Measurements from ENCODE around the gene ITGB1BP1.
"Not testable (repeated sequence)": the region's sequence is repeated elsewhere in the genome, so short reads cannot be mapped to it uniquely, and the experiment has no call there.

The ITGB1BP1 gene

GRCh38 chr2:9400268-9401058 is 22.9 kb downstream of the ITGB1BP1 start:
- Histone ChIP-seq H2AFZ (no peak overlapping the region), H3K4me2 (ENCODE audit: low read length) (no peak overlapping the region), H3K4me1 (no peaks in the 10 kb centered on the region), H3K36me3 (ENCODE audit: control insufficient read depth, insufficient read depth, low read length) (no peaks in the 10 kb centered on the region), H3K9me3 (ENCODE audit: control insufficient read depth, low read length) (no peaks in the 10 kb centered on the region), H3K9ac (no peak overlapping the region), H3K27ac (no peak overlapping the region), H3K4me3 (ENCODE audit: low read depth, low read length) (no peak overlapping the region), H3K79me2 (no peaks in the 10 kb centered on the region), H3K27me3 (ENCODE audit: control insufficient read depth, insufficient read depth, low read length) (no peaks in the 10 kb centered on the region)
- no peak for TF ChIP-seq CTCF (IDR thresholded peaks at IDR 0.05)

GRCh38 chr2:9398881-9399780 is 24.2 kb downstream of the ITGB1BP1 start:
- H2AFZ ChIP-seq: no peak overlapping the region
- no peaks in the 10 kb centered on the region for H3K79me2 ChIP-seq
- H3K27ac ChIP-seq: no peak overlapping the region
- no peak for TF ChIP-seq CTCF (IDR thresholded peaks at IDR 0.05)
- H3K4me1 ChIP-seq: no peaks in the 10 kb centered on the region
- no peak overlapping the region for H3K4me2 ChIP-seq (ENCODE audit: low read length)
- no peak overlapping the region for H3K9ac ChIP-seq
- no peaks in the 10 kb centered on the region for H3K9me3 ChIP-seq (ENCODE audit: control insufficient read depth, low read length)
- no peak overlapping the region for H3K4me3 ChIP-seq (ENCODE audit: low read depth, low read length)
- H3K27me3 ChIP-seq (ENCODE audit: control insufficient read depth, insufficient read depth, low read length): no peaks in the 10 kb centered on the region
- no peaks in the 10 kb centered on the region for H3K36me3 ChIP-seq (ENCODE audit: control insufficient read depth, insufficient read depth, low read length)

- not testable (repeated sequence) for H3K36me3 ChIP-seq (ENCODE audit: control insufficient read depth, insufficient read depth, low read length); H2AFZ ChIP-seq; H3K4me1 ChIP-seq; H3K9me3 ChIP-seq (ENCODE audit: control insufficient read depth, low read length); H3K27me3 ChIP-seq (ENCODE audit: control insufficient read depth, insufficient read depth, low read length); H3K27ac ChIP-seq; H3K9ac ChIP-seq; H3K4me2 ChIP-seq (ENCODE audit: low read length); H3K79me2 ChIP-seq; H3K4me3 ChIP-seq (ENCODE audit: low read depth, low read length)
These were observed 25.1 kb downstream of the ITGB1BP1 start for GRCh38 chr2:9398251-9398650.

GRCh38 chr2:9397201-9397600 is 26.1 kb downstream of the ITGB1BP1 start:
- Histone ChIP-seq H3K9ac (no peak overlapping the region), H3K79me2 (no peaks in the 10 kb centered on the region), H3K4me1 (no peaks in the 10 kb centered on the region), H3K27ac (no peak overlapping the region), H3K4me2 (ENCODE audit: low read length) (no peak overlapping the region), H3K27me3 (ENCODE audit: control insufficient read depth, insufficient read depth, low read length) (no peaks in the 10 kb centered on the region), H3K36me3 (ENCODE audit: control insufficient read depth, insufficient read depth, low read length) (no peaks in the 10 kb centered on the region), H2AFZ (no peak overlapping the region), H3K4me3 (ENCODE audit: low read depth, low read length) (no peak overlapping the region), H3K9me3 (ENCODE audit: control insufficient read depth, low read length) (no peaks in the 10 kb centered on the region)
- TF ChIP-seq CTCF (IDR thresholded peaks at IDR 0.05): no peak

- Histone ChIP-seq H3K4me2 (ENCODE audit: low read length) (no peak overlapping the region), H3K9me3 (ENCODE audit: control insufficient read depth, low read length) (no peaks in the 10 kb centered on the region), H3K27ac (no peak overlapping the region), H3K4me1 (no peaks in the 10 kb centered on the region), H3K27me3 (ENCODE audit: control insufficient read depth, insufficient read depth, low read length) (no peaks in the 10 kb centered on the region), H2AFZ (no peak overlapping the region), H3K36me3 (ENCODE audit: control insufficient read depth, insufficient read depth, low read length) (no peaks in the 10 kb centered on the region), H3K4me3 (ENCODE audit: low read depth, low read length) (no peak overlapping the region), H3K9ac (no peak overlapping the region), H3K79me2 (no peaks in the 10 kb centered on the region)
- no peak for TF ChIP-seq CTCF (IDR thresholded peaks at IDR 0.05)
These were observed 28.5 kb downstream of the ITGB1BP1 start for GRCh38 chr2:9394816-9395215.

Data from parathyroid adenoma (tissue), 2 donors.